Measurements from ENCODE around the gene DDX10.

DNA sequence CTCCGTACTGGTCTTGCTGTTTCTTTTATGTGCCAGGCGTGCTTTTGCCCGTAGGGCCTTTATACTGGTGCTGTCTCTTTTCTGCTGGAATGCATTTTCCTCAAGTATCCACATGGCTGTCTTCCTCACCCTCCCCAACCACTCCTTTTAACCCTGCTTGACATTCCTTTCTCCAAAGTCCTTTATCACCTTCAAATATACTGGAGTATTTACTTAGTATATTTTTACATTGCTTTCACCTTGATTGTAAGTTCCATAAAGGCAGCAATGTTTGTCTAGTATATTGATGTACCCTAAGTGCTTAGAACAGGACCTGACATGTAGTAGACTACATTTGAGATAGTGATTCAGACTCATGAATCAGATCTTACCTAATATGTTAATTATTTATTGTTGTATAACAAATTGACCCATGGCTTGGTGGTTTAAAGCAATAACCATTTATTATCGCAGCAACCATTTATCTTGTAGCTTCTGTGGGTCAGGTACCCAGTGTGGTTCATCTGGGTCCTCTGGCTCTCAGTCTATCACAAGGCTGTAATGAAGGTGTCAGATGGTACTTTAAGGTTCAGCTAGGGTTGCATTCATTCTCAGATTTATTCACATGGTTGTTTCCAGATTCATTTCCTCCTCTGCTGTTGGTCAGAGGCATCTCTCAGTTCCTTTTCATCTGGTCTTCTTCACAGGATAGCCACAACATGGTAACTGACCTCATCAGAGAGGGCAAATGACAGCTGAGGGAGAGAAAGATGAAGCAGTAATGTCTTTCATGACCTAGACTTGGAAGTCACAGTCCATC, 34.2 kb downstream of the DDX10 start:
- no peak for TF ChIP-seq TAF1 (IDR thresholded peaks at IDR 0.05; ENCODE audit: low read depth, low read length)
- TF ChIP-seq POLR2AphosphoS5 (IDR thresholded peaks at IDR 0.05; ENCODE audit: low read depth, low read length), result no peak
- TF ChIP-seq POLR2A (IDR thresholded peaks at IDR 0.05; ENCODE audit: control extremely low read depth in 1 of 2, low read depth in 2 of 2, low read length in 2 of 2), result no peak
- TF ChIP-seq, protein P1, sequence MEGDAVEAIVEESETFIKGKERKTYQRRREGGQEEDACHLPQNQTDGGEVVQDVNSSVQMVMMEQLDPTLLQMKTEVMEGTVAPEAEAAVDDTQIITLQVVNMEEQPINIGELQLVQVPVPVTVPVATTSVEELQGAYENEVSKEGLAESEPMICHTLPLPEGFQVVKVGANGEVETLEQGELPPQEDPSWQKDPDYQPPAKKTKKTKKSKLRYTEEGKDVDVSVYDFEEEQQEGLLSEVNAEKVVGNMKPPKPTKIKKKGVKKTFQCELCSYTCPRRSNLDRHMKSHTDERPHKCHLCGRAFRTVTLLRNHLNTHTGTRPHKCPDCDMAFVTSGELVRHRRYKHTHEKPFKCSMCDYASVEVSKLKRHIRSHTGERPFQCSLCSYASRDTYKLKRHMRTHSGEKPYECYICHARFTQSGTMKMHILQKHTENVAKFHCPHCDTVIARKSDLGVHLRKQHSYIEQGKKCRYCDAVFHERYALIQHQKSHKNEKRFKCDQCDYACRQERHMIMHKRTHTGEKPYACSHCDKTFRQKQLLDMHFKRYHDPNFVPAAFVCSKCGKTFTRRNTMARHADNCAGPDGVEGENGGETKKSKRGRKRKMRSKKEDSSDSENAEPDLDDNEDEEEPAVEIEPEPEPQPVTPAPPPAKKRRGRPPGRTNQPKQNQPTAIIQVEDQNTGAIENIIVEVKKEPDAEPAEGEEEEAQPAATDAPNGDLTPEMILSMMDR (IDR thresholded peaks at IDR 0.05; ENCODE audit: control extremely low read depth in 1 of 3, insufficient read depth in 1 of 3, low read depth in 1 of 3, low read length in 3 of 3), result no peak
- no peak for TF ChIP-seq CBX8 (IDR thresholded peaks at IDR 0.05; ENCODE audit: borderline replicate concordance, low read depth, low read length)

Measured in H1 (cell line).